IgD-negative memory B cell (primary cell): ENCODE measurements around the gene MRPL42. TPM values are rescaled to one million over a fixed set of nuclear protein-coding genes. Genes with fewer than 3 reads are reported as not detected.

ENCODE experiments used
- polyA plus RNA-seq: library from polyadenylated mRNA; unstranded; fragments of 300-500 nt; fragmentation: Illumina TruSeq; gene quantifications from one replicate; pipeline ENCODE4 v1.2.3, GENCODE V29; 2021

MRPL42 gene
- polyA plus RNA-seq, 1 donor from 2014 or later, result 84.5 TPM

Other genes with a start within 250 kb of the MRPL42 start
- gene NUDT4, start 89.6 kb upstream of the MRPL42 start, polyA plus RNA-seq, result 99.0 TPM
- 245 TPM for gene UBE2N, start 25.6 kb upstream of the MRPL42 start, polyA plus RNA-seq
- 0.51 TPM for gene SOCS2, start 105.2 kb downstream of the MRPL42 start, polyA plus RNA-seq
- gene CRADD, start 209.9 kb downstream of the MRPL42 start, polyA plus RNA-seq, result 9.4 TPM